Measurements from ENCODE around the gene ADGRF3.
"Not testable (repeated sequence)": the region's sequence is repeated elsewhere in the genome, so short reads cannot be mapped to it uniquely, and the experiment has no call there.

- not testable (repeated sequence) for TF ChIP-seq CTCF (conservative IDR thresholded peaks at IDR 0.05; ENCODE audit: low read depth, low read length); EZH2 (IDR thresholded peaks at IDR 0.05; ENCODE audit: borderline replicate concordance, low read depth, low read length, poor library complexity, severe bottlenecking)
Measured at GRCh38 chr2:26258836-26259235, 87.8 kb downstream of the ADGRF3 start.
